ENCODE measurements around the gene GPR132. TPM values are rescaled to one million over a fixed set of nuclear protein-coding genes. Genes with fewer than 3 reads are reported as not detected.
"Not testable (repeated sequence)": the region's sequence is repeated elsewhere in the genome, so short reads cannot be mapped to it uniquely, and the experiment has no call there.

Gene GPR132
- 10 to 100 TPM; 15.1 to 16.4 TPM for total RNA-seq

GRCh38 chr14:105065280-105066228, at the start of gene GPR132:
Gene GPR132, minus strand, starts transcription at chr14:105065430. Its CDS starts 10,010 bp downstream, at chr14:105055420.
- DNase-seq (peak; percentile 96), ATAC-seq (peak; percentile 74)
- TF ChIP-seq CTCF (IDR thresholded peaks at IDR 0.05): no peak
- intact Hi-C loops (cut with micrococcal nuclease): loop anchor here (5.0 kb wide), 1 partner anchor 313 kb away; the partner anchor contains the start of gene SIVA1
- Mint-ChIP-seq H3K27ac (peak within 1 kb of the TSS; percentile 96), H3K4me1 (ENCODE audit: low read depth) (peaks cover 62% of the 10 kb centered on the region), H3K9me3 (no peaks in the 10 kb centered on the region), H3K4me3 (peak within 1 kb of the TSS; percentile 86), H3K36me3 (ENCODE audit: low read depth) (peaks cover 15% of the 10 kb centered on the region), H3K27me3 (no peaks in the 10 kb centered on the region)
- CTCF ChIA-PET: interaction anchor here (1.0 to 10.0 kb wide), 6 partner anchors 10 to 81 kb away, joined by 3 to 72 read pairs (median 6); no protein-coding TSS in a partner anchor
- POLR2A ChIA-PET: interaction anchor here (0.6 to 3.4 kb wide), 8 partner anchors 9 to 46 kb away, joined by 3 to 26 read pairs (median 4); partner anchors contain the start of gene CDCA4

GRCh38 chr14:105109243-105109642, 44.0 kb upstream of the GPR132 start:
- H3K27me3 Mint-ChIP-seq: peaks cover 19% of the 10 kb centered on the region
- POLR2A ChIA-PET; H3K27ac Mint-ChIP-seq; CTCF ChIA-PET; H3K36me3 Mint-ChIP-seq (ENCODE audit: low read depth); intact Hi-C loops (cut with micrococcal nuclease); DNase-seq; H3K4me3 Mint-ChIP-seq; ATAC-seq; H3K4me1 Mint-ChIP-seq (ENCODE audit: low read depth); H3K9me3 Mint-ChIP-seq: not testable (repeated sequence)

- peaks cover 25% of the 10 kb centered on the region for H3K27me3 Mint-ChIP-seq
- H3K9me3 Mint-ChIP-seq: no peaks in the 10 kb centered on the region
- intact Hi-C loops (cut with micrococcal nuclease): no loop called here
- H3K4me3 Mint-ChIP-seq: no peak overlapping the region
- no peak for DNase-seq
- no peaks in the 10 kb centered on the region for H3K36me3 Mint-ChIP-seq (ENCODE audit: low read depth)
- POLR2A ChIA-PET: no interaction called here
- ATAC-seq: no peak
- CTCF ChIA-PET: interaction anchor here (0.8 to 4.1 kb wide), 2 partner anchors 10 to 18 kb away, joined by 3 to 12 read pairs; no protein-coding TSS in a partner anchor
- no peaks in the 10 kb centered on the region for H3K4me1 Mint-ChIP-seq (ENCODE audit: low read depth)
- H3K27ac Mint-ChIP-seq: no peak overlapping the region
- TF ChIP-seq CTCF (IDR thresholded peaks at IDR 0.05): no peak
These were observed 43.3 kb upstream of the GPR132 start for GRCh38 chr14:105108516-105108864.

- intact Hi-C loops (cut with micrococcal nuclease): no loop called here
- Mint-ChIP-seq H3K4me1 (ENCODE audit: low read depth) (no peaks in the 10 kb centered on the region), H3K9me3 (no peaks in the 10 kb centered on the region), H3K36me3 (ENCODE audit: low read depth) (no peaks in the 10 kb centered on the region), H3K4me3 (no peak overlapping the region), H3K27ac (no peak overlapping the region), H3K27me3 (peaks cover 28% of the 10 kb centered on the region)
- ATAC-seq (no peak), DNase-seq (no peak)
- POLR2A ChIA-PET: no interaction called here
- CTCF ChIA-PET: interaction anchor here (0.8 to 4.1 kb wide), 3 partner anchors 9 to 18 kb away, joined by 3 to 12 read pairs (median 8); no protein-coding TSS in a partner anchor
- no peak for TF ChIP-seq CTCF (IDR thresholded peaks at IDR 0.05)
These were observed 42.7 kb upstream of the GPR132 start for GRCh38 chr14:105107781-105108515.

- no peak overlapping the region for H3K27ac Mint-ChIP-seq
- intact Hi-C loops (cut with micrococcal nuclease): no loop called here
- POLR2A ChIA-PET: no interaction called here
These were observed 42.1 kb upstream of the GPR132 start for GRCh38 chr14:105107351-105107750.

More at GRCh38 chr14:105107351-105107750, 42.1 kb upstream of the GPR132 start:
- peaks cover 31% of the 10 kb centered on the region for H3K27me3 Mint-ChIP-seq
- DNase-seq (no peak), ATAC-seq (no peak)
- no peak for TF ChIP-seq CTCF (IDR thresholded peaks at IDR 0.05)
- H3K9me3 Mint-ChIP-seq: no peaks in the 10 kb centered on the region
- H3K4me1 Mint-ChIP-seq (ENCODE audit: low read depth): no peaks in the 10 kb centered on the region
- CTCF ChIA-PET: interaction anchor here (2.7 to 4.1 kb wide), 2 partner anchors 13 to 17 kb away, joined by 8 to 12 read pairs; no protein-coding TSS in a partner anchor
- H3K36me3 Mint-ChIP-seq (ENCODE audit: low read depth): no peaks in the 10 kb centered on the region
- H3K4me3 Mint-ChIP-seq: no peak overlapping the region
